H1 (cell line): ENCODE data around the gene TMEM130. TPM values are rescaled to one million over a fixed set of nuclear protein-coding genes. Genes with fewer than 3 reads are reported as not detected.

Experiments
- CTCF ChIA-PET: fragments of 300-600 bp; sonication (Branson Sonifier 250); formaldehyde crosslinking; loops from one replicate; lab custom pipeline; 2021; ENCODE audit not compliant: partially characterized antibody; lab: Charles Lee
- POLR2A ChIA-PET: fragments of 300-600 bp; sonication (Branson Sonifier 250); formaldehyde crosslinking; loops from one replicate; lab custom pipeline; 2021; ENCODE audit warnings: inconsistent platforms; ENCODE audit not compliant: partially characterized antibody; lab: Charles Lee
- DNase-seq, 2 experiments: peaks; one replicate each; pipeline versions ENCODE4 v3.0.0 to v3.0.0-alpha.2; 2010 to 2022; ENCODE audit warnings: low spot score in 2 of 2, low read depth in 1 of 2, mixed read lengths in 1 of 2
- FAIRE-seq: peaks from 2 replicates; lab custom pipeline; 2011; peaks lifted over from hg19 to GRCh38; lab: Jason Lieb, UNC
- H2AFZ ChIP-seq: 2 replicates; pipeline ENCODE4 v1.8.1; 2012; ENCODE audit warnings: low read length, inconsistent platforms
- H2AK5ac ChIP-seq: 2 replicates; pipeline ENCODE4 v1.6.1; 2013; ENCODE audit warnings: low read depth, low read length
- H2BK120ac ChIP-seq: replicated peaks from 2 replicates; pipeline ENCODE3; 2013; ENCODE audit warnings: low read depth, low read length, inconsistent platforms
- H2BK12ac ChIP-seq: 2 replicates; pipeline ENCODE4 v1.6.1; 2013; ENCODE audit warnings: low read depth, low read length
- H2BK15ac ChIP-seq: 2 replicates; pipeline ENCODE4 v1.6.1; 2013; ENCODE audit warnings: low read length
- H2BK20ac ChIP-seq: 2 replicates; pipeline ENCODE4 v1.6.1; 2013; ENCODE audit warnings: low read length
- H2BK5ac ChIP-seq: 2 replicates; pipeline ENCODE4 v1.6.1; 2013; ENCODE audit warnings: low read depth, low read length
- H3K14ac ChIP-seq: 2 replicates; pipeline ENCODE4 v1.6.1; 2013; ENCODE audit warnings: inconsistent platforms; ENCODE audit not compliant: insufficient read length
- H3K18ac ChIP-seq: 2 replicates; pipeline ENCODE4 v1.6.1; 2013; ENCODE audit warnings: low read length; ENCODE audit errors: extremely low read depth
- H3K23ac ChIP-seq: 2 replicates; pipeline ENCODE4 v1.6.1; 2013; ENCODE audit warnings: inconsistent platforms; ENCODE audit not compliant: insufficient read length
- H3K23me2 ChIP-seq: 2 replicates; pipeline ENCODE4 v1.6.1; 2013; ENCODE audit warnings: low read depth, low read length
- H3K27ac ChIP-seq: 2 replicates; pipeline ENCODE4 v1.6.1; 2011; ENCODE audit warnings: low read depth, low read length, inconsistent platforms
- H3K27me3 ChIP-seq, 4 experiments: replicated peaks in 1 of 4; 1 replicate in 1 of 4; 2 replicates in 3 of 4; pipeline versions ENCODE4 v1.6.1 to v1.8.1; 2011 to 2013; ENCODE audit warnings: low read length in 3 of 4, mild to moderate bottlenecking in 3 of 4, inconsistent platforms in 2 of 4, mixed read lengths in 2 of 4, moderate library complexity in 1 of 4; ENCODE audit not compliant: control insufficient read depth in 3 of 4, insufficient read depth in 3 of 4; ENCODE audit errors: extremely low read depth in 1 of 4
- H3K36me3 ChIP-seq, 4 experiments: 2 replicates each; pipeline versions ENCODE4 v1.6.1 to v1.8.1; 2011 to 2013; ENCODE audit warnings: mild to moderate bottlenecking in 4 of 4, low read length in 3 of 4, moderate library complexity in 2 of 4, control low read depth in 1 of 4, inconsistent platforms in 1 of 4; ENCODE audit not compliant: insufficient read depth in 4 of 4, control insufficient read depth in 2 of 4
- H3K4ac ChIP-seq: replicated peaks from 2 replicates; pipeline ENCODE3; 2013; ENCODE audit warnings: low read length, low read depth, mixed read lengths, inconsistent platforms; ENCODE audit not compliant: insufficient read length
- H3K4me1 ChIP-seq, 4 experiments: replicated peaks in 1 of 4; 1 replicate in 1 of 4; 2 replicates in 3 of 4; pipeline versions ENCODE4 v1.6.1 to v1.8.1; 2011 to 2013; ENCODE audit warnings: low read length in 3 of 4, inconsistent platforms in 2 of 4, mixed read lengths in 1 of 4; ENCODE audit not compliant: insufficient read depth in 4 of 4, control insufficient read depth in 3 of 4
- H3K4me2 ChIP-seq, 2 experiments: 2 replicates each; pipeline versions ENCODE4 v1.6.1 to v1.8.1; 2011 to 2013; ENCODE audit warnings: low read depth in 2 of 2, low read length in 2 of 2, control low read depth in 1 of 2, inconsistent platforms in 1 of 2, mild to moderate bottlenecking in 1 of 2; ENCODE audit not compliant: insufficient read depth in 1 of 2
- H3K4me3 ChIP-seq, 4 experiments: fragments of 200-600, 300-600 bp in 1 of 4; sonication (generic), shearing (Covaris generic), sonication (Bioruptor Twin) in 1 of 4; 2 replicates each; pipeline versions ENCODE4 v1.5.1 to v1.8.1; 2011 to 2016; ENCODE audit warnings: low read length in 4 of 4, low read depth in 3 of 4, control low read depth in 2 of 4, inconsistent platforms in 2 of 4, mild to moderate bottlenecking in 2 of 4, mixed read lengths in 1 of 4, moderate library complexity in 1 of 4; ENCODE audit not compliant: insufficient read depth in 2 of 4; ENCODE audit errors: extremely low read depth in 1 of 4
- H3K56ac ChIP-seq: replicated peaks from 2 replicates; pipeline ENCODE3; 2013; ENCODE audit warnings: low read depth, mild to moderate bottlenecking, mixed read lengths, low read length, inconsistent platforms; ENCODE audit not compliant: insufficient read length
- H3K79me1 ChIP-seq: 2 replicates; pipeline ENCODE4 v1.6.1; 2013; ENCODE audit warnings: low read depth, low read length, control low read depth
- H3K79me2 ChIP-seq, 2 experiments: 2 replicates each; pipeline versions ENCODE4 v1.6.1 to v1.8.1; 2012 to 2013; ENCODE audit warnings: low read length in 2 of 2, mild to moderate bottlenecking in 2 of 2, inconsistent platforms in 1 of 2; ENCODE audit not compliant: insufficient read depth in 2 of 2, control insufficient read depth in 1 of 2
- H3K9ac ChIP-seq, 4 experiments: replicated peaks in 1 of 4; 1 replicate in 1 of 4; 2 replicates in 3 of 4; pipeline versions ENCODE4 v1.6.1 to v1.8.1; 2011 to 2013; ENCODE audit warnings: low read depth in 3 of 4, low read length in 3 of 4, control low read depth in 2 of 4, mild to moderate bottlenecking in 2 of 4, moderate library complexity in 2 of 4, inconsistent platforms in 1 of 4; ENCODE audit errors: extremely low read depth in 1 of 4
- H3K9me3 ChIP-seq, 2 experiments: 2 replicates each; pipeline versions ENCODE4 v1.6.1 to v1.8.1; 2012 to 2013; ENCODE audit warnings: mild to moderate bottlenecking in 2 of 2, moderate library complexity in 2 of 2, control low read depth in 1 of 2, inconsistent platforms in 1 of 2, low read depth in 1 of 2, low read length in 1 of 2, mixed read lengths in 1 of 2; ENCODE audit not compliant: insufficient read depth in 2 of 2
- H4K20me1 ChIP-seq, 2 experiments: replicated peaks in 1 of 2; 2 replicates each; pipeline versions ENCODE3 to v1.8.1; 2011 to 2013; ENCODE audit warnings: inconsistent platforms in 2 of 2, low read length in 2 of 2, mild to moderate bottlenecking in 1 of 2; ENCODE audit not compliant: insufficient read depth in 2 of 2, control insufficient read depth in 1 of 2
- H4K5ac ChIP-seq: 2 replicates; pipeline ENCODE4 v1.6.1; 2013; ENCODE audit warnings: low read length, low read depth, mixed read lengths, inconsistent platforms; ENCODE audit not compliant: insufficient read length
- H4K8ac ChIP-seq: 2 replicates; pipeline ENCODE4 v1.8.0; 2013; ENCODE audit warnings: mild to moderate bottlenecking, moderate library complexity, low read length, inconsistent platforms; ENCODE audit not compliant: insufficient read depth; ENCODE audit errors: extremely low read depth
- H4K91ac ChIP-seq: replicated peaks from 2 replicates; pipeline ENCODE3; 2013; ENCODE audit warnings: low read length, mixed read lengths, inconsistent platforms; ENCODE audit not compliant: insufficient read length
- CHD2 ChIP-seq: IDR thresholded peaks from 2 replicates; pipeline ENCODE4 v1.6.1; 2012; ENCODE audit warnings: low read length, improper control_type of control experiment
- HDAC6 ChIP-seq: IDR thresholded peaks from one replicate; pipeline ENCODE4 v1.7.1; 2012; ENCODE audit warnings: low read depth, mild to moderate bottlenecking, inconsistent platforms, low read length, moderate library complexity
- WGBS, 2 experiments: shearing (Covaris generic) in 1 of 2; methylation state at CpG; one replicate each; pipeline versions ENCODE4 v1.1.6 to v1.1.7; 2013 to 2015; ENCODE audit warnings: low lambda C conversion rate in 2 of 2, mixed read lengths in 2 of 2, inconsistent platforms in 1 of 2, low coverage in 1 of 2, missing lambda C conversion rate in 1 of 2; ENCODE audit not compliant: insufficient replicate concordance in 2 of 2, insufficient coverage in 1 of 2, insufficient read length in 1 of 2; ENCODE audit errors: extremely low coverage in 1 of 2, missing lambda C conversion rate in 1 of 2; 5-methylcytosine and 5-hydroxymethylcytosine counted together
- polyA plus RNA-seq, 7 experiments: library from polyadenylated mRNA; depleted of rRNA in 3 of 7; stranded (reverse) in 5 of 7; unstranded in 2 of 7; fragments of >200 nt in 5 of 7; fragments of 200-250 nt in 2 of 7; gene quantifications; 1 replicate in 5 of 7; 2 replicates in 1 of 7; 4 replicates in 1 of 7; pipeline versions ENCODE4 v1.2.1 to v1.2.3, GENCODE V29; 2011 to 2013; ENCODE audit warnings: missing spikeins in 2 of 7, mixed read lengths in 2 of 7
- total RNA-seq: library from RNA; stranded (reverse); fragmentation: NEBNext Ultra II Directional; extraction: Animal tissue kit (Norgen Biotek cat#: 25700); gene quantifications from 2 replicates; pipeline ENCODE4 v1.2.1, GENCODE V29; 2021

Gene TMEM130
- total and polyA plus RNA-seq, 2 of the 8 experiments (the other 6 are each of a cell fraction or from before 2014, with no cell fraction given) = 2.9 to 6.6 TPM

DNA sequence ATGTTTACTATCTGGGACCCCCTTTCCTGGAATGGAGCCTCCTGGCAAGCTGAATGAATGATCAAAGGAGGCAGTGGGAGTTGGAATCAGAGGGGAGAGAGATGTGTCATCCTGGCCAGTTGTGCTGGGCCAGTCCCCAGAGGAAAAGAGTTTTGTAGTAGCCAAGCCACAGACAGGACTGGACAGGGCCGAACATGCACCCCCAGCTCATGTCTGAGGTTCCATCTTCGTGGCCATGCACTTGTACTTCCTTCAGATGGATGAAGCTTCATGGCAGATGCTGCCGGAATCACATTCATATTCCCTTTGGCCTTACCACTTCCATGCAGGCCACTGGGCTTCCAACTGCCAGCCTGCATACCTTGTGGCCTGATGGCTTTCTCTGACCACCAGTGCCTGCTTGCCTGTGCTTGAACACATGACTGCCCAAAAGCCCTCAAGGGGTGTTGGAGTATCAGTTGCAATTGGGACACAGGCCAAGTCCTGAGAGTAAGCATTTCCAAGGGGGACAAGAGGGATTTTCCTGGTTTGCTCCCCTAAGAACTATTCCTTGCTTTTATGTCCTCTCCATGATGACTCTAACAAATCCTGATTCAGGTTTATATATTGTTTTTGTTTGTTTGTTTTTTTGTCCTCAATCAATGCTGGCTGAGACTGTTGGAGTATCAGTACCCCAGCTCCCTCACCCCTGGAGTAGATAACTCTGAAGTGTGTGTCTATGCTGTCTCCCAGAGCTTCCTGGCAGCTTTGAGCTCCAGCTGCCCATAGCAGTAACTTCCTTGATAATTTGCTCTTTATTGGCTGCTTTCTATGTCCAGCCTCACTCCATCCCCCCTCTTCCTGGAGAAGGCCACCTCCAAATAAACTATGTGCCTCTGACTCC is 63.6 kb downstream of the TMEM130 start:
- H3K79me1 ChIP-seq = no peaks in the 10 kb centered on the region
- H3K4me2 ChIP-seq = no peak overlapping the region
- no peak for FAIRE-seq
- TF ChIP-seq HDAC6 (no peak), CHD2 (no peak)

More for the DNA sequence above, 63.6 kb downstream of the TMEM130 start:
- no peak overlapping the region for H4K5ac ChIP-seq
- H3K14ac ChIP-seq = no peak overlapping the region
- no peak overlapping the region for H2BK120ac ChIP-seq
- no peak overlapping the region for H3K9ac ChIP-seq
- POLR2A ChIA-PET = interaction anchor here (1.3 kb wide), 1 partner anchor 12 kb away, joined by 3 read pairs; no protein-coding TSS in a partner anchor
- peaks cover 3% of the 10 kb centered on the region; the same call in 1 of the 2 replicates for H3K23me2 ChIP-seq
- H3K4me3 ChIP-seq = no peak overlapping the region
- no peaks in the 10 kb centered on the region for H3K36me3 ChIP-seq
- CTCF ChIA-PET = interaction anchor here (0.6 to 3.1 kb wide), 6 partner anchors 25 to 432 kb away, joined by 3 to 10 read pairs (median 4); no protein-coding TSS in a partner anchor
- no peak overlapping the region for H2BK5ac ChIP-seq
- no peak overlapping the region for H3K18ac ChIP-seq
- H2AK5ac ChIP-seq = no peak overlapping the region
- H3K56ac ChIP-seq = no peak overlapping the region
- 84% methylated on average over 3 of the region's 3 CpGs; no CpG with 5 or more reads in 1 of the 2 experiments for WGBS, 2 experiments
- H3K27me3 ChIP-seq = no peaks in the 10 kb centered on the region; a peak in 1 of 7 replicates
- H2BK15ac ChIP-seq = peak overlapping the region; percentile 61; the same call in 1 of the 2 replicates
- no peak overlapping the region for H3K4ac ChIP-seq
- peaks cover 0 to under 1% of the 10 kb centered on the region in 2 experiments for H4K20me1 ChIP-seq
- H3K79me2 ChIP-seq = no peaks in the 10 kb centered on the region
- no peak overlapping the region for H4K8ac ChIP-seq
- H3K23ac ChIP-seq = no peak overlapping the region
- no peak overlapping the region for H4K91ac ChIP-seq
- H2AFZ ChIP-seq = no peak overlapping the region
- peaks cover 0 to 2% (median 0%) of the 10 kb centered on the region in 4 experiments; a peak in 1 of 7 replicates for H3K4me1 ChIP-seq
- H2BK12ac ChIP-seq = no peak overlapping the region
- no peak for DNase-seq
- H2BK20ac ChIP-seq = no peak overlapping the region
- H3K27ac ChIP-seq = no peak overlapping the region
- peaks cover 0 to 7% of the 10 kb centered on the region in 2 experiments; a peak in 2 of 4 replicates for H3K9me3 ChIP-seq
